ENCODE data around the gene XPR1. TPM values are rescaled to one million over a fixed set of nuclear protein-coding genes. Genes with fewer than 3 reads are reported as not detected.
"Not testable (repeated sequence)": the region's sequence is repeated elsewhere in the genome, so short reads cannot be mapped to it uniquely, and the experiment has no call there.

The XPR1 gene
- total RNA-seq, 1 experiment from 2014 or later = 39.7 TPM

GRCh38 chr1:180785887-180786286 lies 154.1 kb downstream of the XPR1 start:
- no TSS peak for BruUV-seq (replicated peaks)
- no peak overlapping the region for H3K4me3 Mint-ChIP-seq (ENCODE audit: unreplicated experiment)
- POLR2A ChIA-PET = interaction anchor here (0.6 to 2.3 kb wide), 4 partner anchors 12 to 154 kb away, joined by 3 to 13 read pairs (median 4); partner anchors contain the start of gene XPR1
- H3K36me3 Mint-ChIP-seq (ENCODE audit: insufficient read depth, unreplicated experiment) = no peaks in the 10 kb centered on the region
- no peak for DNase-seq (ENCODE audit: unreplicated experiment)
- intact Hi-C loops (cut with micrococcal nuclease) = no loop called here
- TF ChIP-seq CTCF (IDR thresholded peaks at IDR 0.05; ENCODE audit: unreplicated experiment) = no peak
- CTCF ChIA-PET = interaction anchor here (0.8 to 3.0 kb wide), 7 partner anchors 15 to 150 kb away, joined by 3 to 16 read pairs (median 3); no protein-coding TSS in a partner anchor
- H3K9me3 Mint-ChIP-seq (ENCODE audit: unreplicated experiment) = no peaks in the 10 kb centered on the region
- H3K4me1 Mint-ChIP-seq (ENCODE audit: insufficient read depth, unreplicated experiment) = peaks cover 30% of the 10 kb centered on the region
- H3K27me3 Mint-ChIP-seq (ENCODE audit: insufficient read depth, unreplicated experiment) = no peaks in the 10 kb centered on the region
- no peak overlapping the region for H3K27ac Mint-ChIP-seq (ENCODE audit: low read depth, unreplicated experiment)

- Mint-ChIP-seq H3K27ac (ENCODE audit: low read depth, unreplicated experiment) (peak overlapping the region; percentile 73), H3K36me3 (ENCODE audit: insufficient read depth, unreplicated experiment) (no peaks in the 10 kb centered on the region), H3K4me1 (ENCODE audit: insufficient read depth, unreplicated experiment) (peaks cover 30% of the 10 kb centered on the region), H3K9me3 (ENCODE audit: unreplicated experiment) (no peaks in the 10 kb centered on the region), H3K4me3 (ENCODE audit: unreplicated experiment) (no peak overlapping the region), H3K27me3 (ENCODE audit: insufficient read depth, unreplicated experiment) (no peaks in the 10 kb centered on the region)
- POLR2A ChIA-PET = interaction anchor here (0.6 to 2.3 kb wide), 6 partner anchors 9 to 155 kb away, joined by 3 to 13 read pairs (median 4); partner anchors contain the start of gene XPR1
- no TSS peak for BruUV-seq (replicated peaks)
- intact Hi-C loops (cut with micrococcal nuclease) = no loop called here
- CTCF ChIA-PET = interaction anchor here (0.6 to 3.0 kb wide), 10 partner anchors 9 to 201 kb away, joined by 3 to 16 read pairs (median 3); no protein-coding TSS in a partner anchor
- peak; percentile 54 for DNase-seq (ENCODE audit: unreplicated experiment)
- no peak for TF ChIP-seq CTCF (IDR thresholded peaks at IDR 0.05; ENCODE audit: unreplicated experiment)
Observed at GRCh38 chr1:180786624-180787023, 154.8 kb downstream of the XPR1 start.

- Mint-ChIP-seq H3K27me3 (ENCODE audit: insufficient read depth, unreplicated experiment) (no peaks in the 10 kb centered on the region), H3K36me3 (ENCODE audit: insufficient read depth, unreplicated experiment) (no peaks in the 10 kb centered on the region), H3K4me3 (ENCODE audit: unreplicated experiment) (no peak overlapping the region), H3K9me3 (ENCODE audit: unreplicated experiment) (no peaks in the 10 kb centered on the region), H3K4me1 (ENCODE audit: insufficient read depth, unreplicated experiment) (peaks cover 36% of the 10 kb centered on the region), H3K27ac (ENCODE audit: low read depth, unreplicated experiment) (peak overlapping the region; percentile 73)
- TF ChIP-seq CTCF (IDR thresholded peaks at IDR 0.05; ENCODE audit: unreplicated experiment) = no peak
- CTCF ChIA-PET = interaction anchor here (0.7 to 3.0 kb wide), 4 partner anchors 10 to 203 kb away, joined by 3 to 16 read pairs (median 4); no protein-coding TSS in a partner anchor
- POLR2A ChIA-PET = interaction anchor here (0.5 to 1.9 kb wide), 4 partner anchors 11 to 271 kb away, joined by 3 to 6 read pairs (median 4); no protein-coding TSS in a partner anchor
- intact Hi-C loops (cut with micrococcal nuclease) = no loop called here
- no TSS peak for BruUV-seq (replicated peaks)
- peak; percentile 26 for DNase-seq (ENCODE audit: unreplicated experiment)
Observed at GRCh38 chr1:180787628-180788307, 155.9 kb downstream of the XPR1 start.

GRCh38 chr1:180789460-180789859 lies 157.6 kb downstream of the XPR1 start:
- DNase-seq (ENCODE audit: unreplicated experiment) = no peak
- no peaks in the 10 kb centered on the region for H3K27me3 Mint-ChIP-seq (ENCODE audit: insufficient read depth, unreplicated experiment)
- H3K36me3 Mint-ChIP-seq (ENCODE audit: insufficient read depth, unreplicated experiment) = peaks cover 2% of the 10 kb centered on the region
- POLR2A ChIA-PET = interaction anchor here (1.0 to 1.8 kb wide), 3 partner anchors 15 to 287 kb away, joined by 3 to 6 read pairs (median 5); partner anchors contain the start of gene ACBD6
- no TSS peak for BruUV-seq (replicated peaks)
- intact Hi-C loops (cut with micrococcal nuclease) = no loop called here
- peaks cover 36% of the 10 kb centered on the region for H3K4me1 Mint-ChIP-seq (ENCODE audit: insufficient read depth, unreplicated experiment)
- H3K4me3 Mint-ChIP-seq (ENCODE audit: unreplicated experiment) = no peak overlapping the region
- no peaks in the 10 kb centered on the region for H3K9me3 Mint-ChIP-seq (ENCODE audit: unreplicated experiment)
- CTCF ChIA-PET = interaction anchor here (0.6 to 3.0 kb wide), 3 partner anchors 9 to 45 kb away, joined by 4 to 11 read pairs (median 4); no protein-coding TSS in a partner anchor
- TF ChIP-seq CTCF (IDR thresholded peaks at IDR 0.05; ENCODE audit: unreplicated experiment) = no peak
- peak overlapping the region; percentile 13 for H3K27ac Mint-ChIP-seq (ENCODE audit: low read depth, unreplicated experiment)

GRCh38 chr1:180791152-180791551 lies 159.3 kb downstream of the XPR1 start:
- DNase-seq (ENCODE audit: unreplicated experiment); POLR2A ChIA-PET; H3K9me3 Mint-ChIP-seq (ENCODE audit: unreplicated experiment); H3K4me3 Mint-ChIP-seq (ENCODE audit: unreplicated experiment); H3K27me3 Mint-ChIP-seq (ENCODE audit: insufficient read depth, unreplicated experiment); H3K27ac Mint-ChIP-seq (ENCODE audit: low read depth, unreplicated experiment); intact Hi-C loops (cut with micrococcal nuclease); H3K36me3 Mint-ChIP-seq (ENCODE audit: insufficient read depth, unreplicated experiment); BruUV-seq (replicated peaks): not testable (repeated sequence)
- CTCF ChIA-PET = interaction anchor here (1.5 to 3.0 kb wide), 3 partner anchors 10 to 17 kb away, joined by 3 to 11 read pairs (median 4); no protein-coding TSS in a partner anchor
- H3K4me1 Mint-ChIP-seq (ENCODE audit: insufficient read depth, unreplicated experiment) = peaks cover 28% of the 10 kb centered on the region
